ENCODE results near the gene DAD1. TPM values are rescaled to one million over a fixed set of nuclear protein-coding genes. Genes with fewer than 3 reads are reported as not detected.
"Not testable (repeated sequence)": the region's sequence is repeated elsewhere in the genome, so short reads cannot be mapped to it uniquely, and the experiment has no call there.

The DAD1 gene
- total and polyA plus RNA-seq, 12 donors, result 91.8 to 537 (median 291) TPM

GRCh38 chr14:22593601-22594000, 4.6 kb upstream of the DAD1 start:
- H3K9me3 ChIP-seq (replicated peaks in 1 of 3), result no peaks in the 10 kb centered on the region
- intact Hi-C loops (cut with DNase I), result no loop called here
- H3K4me3 ChIP-seq, result no peak overlapping the region
- H3K27me3 ChIP-seq, result no peaks in the 10 kb centered on the region
- 71 to 80% (median 75%) methylated on average over 2 of the region's 2 CpGs for WGBS, 4 donors
- TF ChIP-seq POLR2A (IDR thresholded peaks at IDR 0.05), result no peak
- TF ChIP-seq CTCF (IDR thresholded peaks at IDR 0.05), result no peak
- H3K4me1 ChIP-seq (replicated peaks in 1 of 2), result peaks cover 6 to 17% of the 10 kb centered on the region in 2 donors
- no peaks in the 10 kb centered on the region for H3K36me3 ChIP-seq (replicated peaks in 1 of 2)
- H3K27ac ChIP-seq, result no peak overlapping the region
- DNase-seq, result no peak

- intact Hi-C loops (cut with DNase I), result no loop called here
- Histone ChIP-seq H3K27ac (no peak overlapping the region), H3K9me3 (replicated peaks in 1 of 3) (no peaks in the 10 kb centered on the region), H3K36me3 (replicated peaks in 1 of 2) (no peaks in the 10 kb centered on the region), H3K4me3 (no peak overlapping the region), H3K4me1 (replicated peaks in 1 of 2) (peaks cover 7 to 20% of the 10 kb centered on the region in 2 donors), H3K27me3 (no peaks in the 10 kb centered on the region)
- 38 to 55% (median 47%) methylated on average over 3 of the region's 3 CpGs for WGBS, 4 donors
- TF ChIP-seq CTCF (IDR thresholded peaks at IDR 0.05) (no peak), POLR2A (IDR thresholded peaks at IDR 0.05) (no peak)
- DNase-seq, result no peak
Measured at GRCh38 chr14:22593189-22593588, 4.2 kb upstream of the DAD1 start.

GRCh38 chr14:22588526-22589095, 413 bp downstream of the DAD1 start:
- H3K9me3 ChIP-seq (replicated peaks in 1 of 3), result no peaks in the 10 kb centered on the region
- peaks cover 22 to 56% of the 10 kb centered on the region in 2 donors for H3K4me1 ChIP-seq (replicated peaks in 1 of 2)
- TF ChIP-seq POLR2A (IDR thresholded peaks at IDR 0.05) (no peak), CTCF (IDR thresholded peaks at IDR 0.05) (no peak)
- H3K27me3 ChIP-seq, result no peaks in the 10 kb centered on the region
- H3K27ac ChIP-seq, result peak overlapping the region; percentile 50 to 93 (median 78)
- no peak for DNase-seq
- H3K36me3 ChIP-seq (replicated peaks in 1 of 2), result no peaks in the 10 kb centered on the region
- 1 to 2% (median 2%) methylated on average over 16 to 17 of the region's 17 CpGs for WGBS, 4 donors
- H3K4me3 ChIP-seq, result peak overlapping the region in 3 of 4 donors; percentile 60 to 89 (median 77)
- intact Hi-C loops (cut with DNase I), result no loop called here

- intact Hi-C loops (cut with DNase I); DNase-seq; H3K36me3 ChIP-seq (replicated peaks in 1 of 2); H3K9me3 ChIP-seq (replicated peaks in 1 of 3); H3K27me3 ChIP-seq: not testable (repeated sequence)
- Histone ChIP-seq H3K4me1 (replicated peaks in 1 of 2) (peaks cover 22 to 56% of the 10 kb centered on the region in 2 donors), H3K4me3 (peak overlapping the region in 2 of 4 donors; percentile 77 to 89), H3K27ac (peak overlapping the region in 3 of 5 donors; percentile 76 to 93 (median 93))
- WGBS, 4 donors, result 76 to 79% (median 77%) methylated on average over 10 of the region's 10 CpGs
Measured at GRCh38 chr14:22587677-22588422, 1.2 kb downstream of the DAD1 start.

Data from adrenal gland (tissue), 12 donors.